Liver (tissue), 9 donors: ENCODE measurements around the gene CACNA1C. TPM values are rescaled to one million over a fixed set of nuclear protein-coding genes. Genes with fewer than 3 reads are reported as not detected.
"Not testable (repeated sequence)": the region's sequence is repeated elsewhere in the genome, so short reads cannot be mapped to it uniquely, and the experiment has no call there.

ENCODE experiments used
- DNase-seq: peaks from one replicate; pipeline ENCODE4 v3.0.0-alpha.2; 2017; ENCODE audit warnings: low spot score
- H3K27ac ChIP-seq, 2 donors: one replicate each; pipeline ENCODE4 v1.7.0; 2013; ENCODE audit warnings: inconsistent platforms in 2 of 2, low read length in 2 of 2, control low read depth in 1 of 2, low read depth in 1 of 2, mild to moderate bottlenecking in 1 of 2
- H3K27me3 ChIP-seq, 4 donors: one replicate each; pipeline versions ENCODE4 v1.6.1 to v1.7.0; 2013; ENCODE audit warnings: low read length in 3 of 4, inconsistent platforms in 1 of 4, mild to moderate bottlenecking in 1 of 4, moderate library complexity in 1 of 4; ENCODE audit not compliant: control insufficient read depth in 4 of 4, insufficient read depth in 4 of 4
- H3K36me3 ChIP-seq, 4 donors: one replicate each; pipeline versions ENCODE4 v1.6.1 to v1.7.0; 2013; ENCODE audit warnings: low read length in 3 of 4, mild to moderate bottlenecking in 3 of 4, low read depth in 1 of 4, moderate library complexity in 1 of 4; ENCODE audit not compliant: control insufficient read depth in 4 of 4, insufficient read depth in 3 of 4
- H3K4me1 ChIP-seq, 4 donors: one replicate each; pipeline versions ENCODE4 v1.6.1 to v1.7.0; 2013; ENCODE audit warnings: low read length in 3 of 4, mild to moderate bottlenecking in 3 of 4, moderate library complexity in 1 of 4; ENCODE audit not compliant: control insufficient read depth in 4 of 4, insufficient read depth in 4 of 4
- H3K4me3 ChIP-seq, 3 donors: one replicate each; pipeline versions ENCODE4 v1.6.1 to v1.7.0; 2013; ENCODE audit warnings: low read length in 3 of 3, control low read depth in 1 of 3, low read depth in 1 of 3, mild to moderate bottlenecking in 1 of 3
- H3K9ac ChIP-seq, 2 donors: one replicate each; pipeline ENCODE4 v1.7.0; 2013; ENCODE audit warnings: low read length in 2 of 2, mild to moderate bottlenecking in 2 of 2, moderate library complexity in 2 of 2, control low read depth in 1 of 2, low read depth in 1 of 2
- H3K9me3 ChIP-seq, 4 donors: one replicate each; pipeline versions ENCODE4 v1.6.1 to v1.7.0; 2013; ENCODE audit warnings: low read length in 3 of 4; ENCODE audit not compliant: control insufficient read depth in 4 of 4
- EGR1 ChIP-seq, 2 donors: IDR thresholded peaks; 2 replicates each; pipeline ENCODE4 v1.6.1; 2016 to 2018; ENCODE audit warnings: antibody characterized with exemption in 2 of 2, low read depth in 2 of 2
- FOXA1 ChIP-seq: IDR thresholded peaks from 2 replicates; pipeline ENCODE4 v1.6.1; 2016; ENCODE audit warnings: antibody characterized with exemption
- FOXA2 ChIP-seq: IDR thresholded peaks from 2 replicates; pipeline ENCODE4 v1.6.1; 2016; ENCODE audit warnings: antibody characterized with exemption
- HNF4A ChIP-seq, 2 donors: conservative IDR thresholded peaks; 2 replicates each; pipeline ENCODE4 v1.6.1; 2016; ENCODE audit warnings: antibody characterized with exemption in 2 of 2, mild to moderate bottlenecking in 2 of 2
- JUND ChIP-seq, 2 donors: IDR thresholded peaks; 2 replicates each; pipeline ENCODE4 v1.6.1; 2016; ENCODE audit warnings: antibody characterized with exemption in 2 of 2
- NR2F2 ChIP-seq: IDR thresholded peaks from 2 replicates; pipeline ENCODE4 v1.6.1; 2016; ENCODE audit warnings: antibody characterized with exemption
- RAD21 ChIP-seq, 2 donors: IDR thresholded peaks; 2 replicates each; pipeline ENCODE4 v1.6.1; 2016; ENCODE audit warnings: antibody characterized with exemption in 2 of 2, mild to moderate bottlenecking in 2 of 2
- SP1 ChIP-seq: IDR thresholded peaks from 2 replicates; pipeline ENCODE4 v1.6.1; 2018; ENCODE audit warnings: antibody characterized with exemption, mild to moderate bottlenecking
- TAF1 ChIP-seq: conservative IDR thresholded peaks from 2 replicates; pipeline ENCODE4 v1.6.1; 2016; ENCODE audit warnings: antibody characterized with exemption, mild to moderate bottlenecking
- YY1 ChIP-seq: IDR thresholded peaks from 2 replicates; pipeline ENCODE4 v1.6.1; 2016; ENCODE audit warnings: antibody characterized with exemption, mild to moderate bottlenecking
- WGBS: extraction: QIAGEN DNeasy Blood & Tissue Kit; methylation state at CpG from one replicate; pipeline ENCODE4 v1.1.7; 2013; 5-methylcytosine and 5-hydroxymethylcytosine counted together
- polyA plus RNA-seq, 2 donors: library from polyadenylated mRNA; stranded (reverse) in 1 of 2; unstranded in 1 of 2; fragments of 200-250 nt in 1 of 2; fragments of >200 nt in 1 of 2; fragmentation: Nextera tagmentation in 1 of 2; extraction: Ambion mirVana in 1 of 2; gene quantifications; one replicate each; pipeline versions ENCODE4 v1.2.1 to v1.2.3, GENCODE V29; 2013 to 2015
- total RNA-seq, 2 donors: library from RNA; depleted of rRNA; stranded (reverse); fragments of >200 nt; gene quantifications; one replicate each; pipeline ENCODE4 v1.2.3, GENCODE V29; 2014
- TF ChIP-seq, protein P1 (sequence below): fragments of 150-350 bp; IDR thresholded peaks from 2 replicates; pipeline ENCODE4 v1.5.1; 2017; ENCODE audit warnings: improper control_type of control experiment, low read depth, low read length; ENCODE audit not compliant: missing input control
- TF ChIP-seq, protein P2 (sequence below): IDR thresholded peaks from 2 replicates; pipeline ENCODE4 v1.6.1; 2016; ENCODE audit warnings: antibody characterized with exemption
- TF ChIP-seq, protein P3 (sequence below): IDR thresholded peaks from 2 replicates; pipeline ENCODE4 v1.6.1; 2016; ENCODE audit warnings: antibody characterized with exemption
- TF ChIP-seq, protein P4 (sequence below): IDR thresholded peaks from 2 replicates; pipeline ENCODE4 v1.6.1; 2016; ENCODE audit warnings: antibody characterized with exemption
- TF ChIP-seq, protein P5 (sequence below): IDR thresholded peaks from 2 replicates; pipeline ENCODE4 v1.6.1; 2016; ENCODE audit warnings: antibody characterized with exemption, mild to moderate bottlenecking
- donor health status: healthy.
- donor health status: healthy.
- donor health status: healthy.
- donor health status: healthy.
- donor health status: healthy.

The CACNA1C gene
- total and polyA plus RNA-seq, 4 donors = 0.23 to 1.9 (median 0.41) TPM

DNA sequence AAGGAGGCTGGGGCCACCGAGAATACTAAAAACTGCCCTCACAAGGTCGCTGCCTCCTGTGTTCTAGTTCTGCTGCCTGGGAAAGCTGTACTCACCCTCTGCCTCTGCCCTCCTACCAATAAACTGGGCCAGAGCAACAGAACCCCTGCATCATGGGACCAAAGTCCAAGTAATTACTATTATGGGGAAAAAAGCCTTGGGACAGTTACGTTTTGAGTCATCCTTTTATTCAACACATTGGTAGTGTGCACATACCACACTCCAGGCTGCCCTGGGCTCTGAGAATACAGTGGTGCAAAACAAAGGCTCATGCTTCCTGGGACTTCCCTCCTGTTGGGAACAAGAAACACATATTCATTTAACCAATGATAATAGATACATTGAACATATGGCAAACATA, 49.0 kb downstream of the CACNA1C start:
- Histone ChIP-seq H3K36me3 (no peaks in the 10 kb centered on the region), H3K9ac (no peak overlapping the region), H3K27ac (no peak overlapping the region), H3K4me3 (no peak overlapping the region), H3K27me3 (no peaks in the 10 kb centered on the region), H3K9me3 (no peaks in the 10 kb centered on the region), H3K4me1 (no peaks in the 10 kb centered on the region)
- WGBS = 42% methylated on average over 3 of the region's 3 CpGs
- no peak for DNase-seq
- TF ChIP-seq, protein P1, sequence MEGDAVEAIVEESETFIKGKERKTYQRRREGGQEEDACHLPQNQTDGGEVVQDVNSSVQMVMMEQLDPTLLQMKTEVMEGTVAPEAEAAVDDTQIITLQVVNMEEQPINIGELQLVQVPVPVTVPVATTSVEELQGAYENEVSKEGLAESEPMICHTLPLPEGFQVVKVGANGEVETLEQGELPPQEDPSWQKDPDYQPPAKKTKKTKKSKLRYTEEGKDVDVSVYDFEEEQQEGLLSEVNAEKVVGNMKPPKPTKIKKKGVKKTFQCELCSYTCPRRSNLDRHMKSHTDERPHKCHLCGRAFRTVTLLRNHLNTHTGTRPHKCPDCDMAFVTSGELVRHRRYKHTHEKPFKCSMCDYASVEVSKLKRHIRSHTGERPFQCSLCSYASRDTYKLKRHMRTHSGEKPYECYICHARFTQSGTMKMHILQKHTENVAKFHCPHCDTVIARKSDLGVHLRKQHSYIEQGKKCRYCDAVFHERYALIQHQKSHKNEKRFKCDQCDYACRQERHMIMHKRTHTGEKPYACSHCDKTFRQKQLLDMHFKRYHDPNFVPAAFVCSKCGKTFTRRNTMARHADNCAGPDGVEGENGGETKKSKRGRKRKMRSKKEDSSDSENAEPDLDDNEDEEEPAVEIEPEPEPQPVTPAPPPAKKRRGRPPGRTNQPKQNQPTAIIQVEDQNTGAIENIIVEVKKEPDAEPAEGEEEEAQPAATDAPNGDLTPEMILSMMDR = no peak
- TF ChIP-seq FOXA1 (no peak), YY1 (no peak), EGR1 (IDR thresholded peaks at IDR 0.05; ENCODE audit: low read depth in 2 of 2) (no peak), HNF4A (conservative IDR thresholded peaks at IDR 0.05) (no peak), SP1 (no peak), RAD21 (IDR thresholded peaks at IDR 0.05) (no peak), JUND (IDR thresholded peaks at IDR 0.05) (no peak), FOXA2 (no peak), TAF1 (no peak), NR2F2 (no peak)
- TF ChIP-seq, protein P2, sequence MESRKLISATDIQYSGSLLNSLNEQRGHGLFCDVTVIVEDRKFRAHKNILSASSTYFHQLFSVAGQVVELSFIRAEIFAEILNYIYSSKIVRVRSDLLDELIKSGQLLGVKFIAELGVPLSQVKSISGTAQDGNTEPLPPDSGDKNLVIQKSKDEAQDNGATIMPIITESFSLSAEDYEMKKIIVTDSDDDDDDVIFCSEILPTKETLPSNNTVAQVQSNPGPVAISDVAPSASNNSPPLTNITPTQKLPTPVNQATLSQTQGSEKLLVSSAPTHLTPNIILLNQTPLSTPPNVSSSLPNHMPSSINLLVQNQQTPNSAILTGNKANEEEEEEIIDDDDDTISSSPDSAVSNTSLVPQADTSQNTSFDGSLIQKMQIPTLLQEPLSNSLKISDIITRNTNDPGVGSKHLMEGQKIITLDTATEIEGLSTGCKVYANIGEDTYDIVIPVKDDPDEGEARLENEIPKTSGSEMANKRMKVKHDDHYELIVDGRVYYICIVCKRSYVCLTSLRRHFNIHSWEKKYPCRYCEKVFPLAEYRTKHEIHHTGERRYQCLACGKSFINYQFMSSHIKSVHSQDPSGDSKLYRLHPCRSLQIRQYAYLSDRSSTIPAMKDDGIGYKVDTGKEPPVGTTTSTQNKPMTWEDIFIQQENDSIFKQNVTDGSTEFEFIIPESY = no peak
- TF ChIP-seq, protein P3, sequence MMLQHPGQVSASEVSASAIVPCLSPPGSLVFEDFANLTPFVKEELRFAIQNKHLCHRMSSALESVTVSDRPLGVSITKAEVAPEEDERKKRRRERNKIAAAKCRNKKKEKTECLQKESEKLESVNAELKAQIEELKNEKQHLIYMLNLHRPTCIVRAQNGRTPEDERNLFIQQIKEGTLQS = no peak
- TF ChIP-seq, protein P4, sequence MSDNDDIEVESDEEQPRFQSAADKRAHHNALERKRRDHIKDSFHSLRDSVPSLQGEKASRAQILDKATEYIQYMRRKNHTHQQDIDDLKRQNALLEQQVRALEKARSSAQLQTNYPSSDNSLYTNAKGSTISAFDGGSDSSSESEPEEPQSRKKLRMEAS = no peak
- TF ChIP-seq, protein P5, sequence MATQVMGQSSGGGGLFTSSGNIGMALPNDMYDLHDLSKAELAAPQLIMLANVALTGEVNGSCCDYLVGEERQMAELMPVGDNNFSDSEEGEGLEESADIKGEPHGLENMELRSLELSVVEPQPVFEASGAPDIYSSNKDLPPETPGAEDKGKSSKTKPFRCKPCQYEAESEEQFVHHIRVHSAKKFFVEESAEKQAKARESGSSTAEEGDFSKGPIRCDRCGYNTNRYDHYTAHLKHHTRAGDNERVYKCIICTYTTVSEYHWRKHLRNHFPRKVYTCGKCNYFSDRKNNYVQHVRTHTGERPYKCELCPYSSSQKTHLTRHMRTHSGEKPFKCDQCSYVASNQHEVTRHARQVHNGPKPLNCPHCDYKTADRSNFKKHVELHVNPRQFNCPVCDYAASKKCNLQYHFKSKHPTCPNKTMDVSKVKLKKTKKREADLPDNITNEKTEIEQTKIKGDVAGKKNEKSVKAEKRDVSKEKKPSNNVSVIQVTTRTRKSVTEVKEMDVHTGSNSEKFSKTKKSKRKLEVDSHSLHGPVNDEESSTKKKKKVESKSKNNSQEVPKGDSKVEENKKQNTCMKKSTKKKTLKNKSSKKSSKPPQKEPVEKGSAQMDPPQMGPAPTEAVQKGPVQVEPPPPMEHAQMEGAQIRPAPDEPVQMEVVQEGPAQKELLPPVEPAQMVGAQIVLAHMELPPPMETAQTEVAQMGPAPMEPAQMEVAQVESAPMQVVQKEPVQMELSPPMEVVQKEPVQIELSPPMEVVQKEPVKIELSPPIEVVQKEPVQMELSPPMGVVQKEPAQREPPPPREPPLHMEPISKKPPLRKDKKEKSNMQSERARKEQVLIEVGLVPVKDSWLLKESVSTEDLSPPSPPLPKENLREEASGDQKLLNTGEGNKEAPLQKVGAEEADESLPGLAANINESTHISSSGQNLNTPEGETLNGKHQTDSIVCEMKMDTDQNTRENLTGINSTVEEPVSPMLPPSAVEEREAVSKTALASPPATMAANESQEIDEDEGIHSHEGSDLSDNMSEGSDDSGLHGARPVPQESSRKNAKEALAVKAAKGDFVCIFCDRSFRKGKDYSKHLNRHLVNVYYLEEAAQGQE = no peak

DNA sequence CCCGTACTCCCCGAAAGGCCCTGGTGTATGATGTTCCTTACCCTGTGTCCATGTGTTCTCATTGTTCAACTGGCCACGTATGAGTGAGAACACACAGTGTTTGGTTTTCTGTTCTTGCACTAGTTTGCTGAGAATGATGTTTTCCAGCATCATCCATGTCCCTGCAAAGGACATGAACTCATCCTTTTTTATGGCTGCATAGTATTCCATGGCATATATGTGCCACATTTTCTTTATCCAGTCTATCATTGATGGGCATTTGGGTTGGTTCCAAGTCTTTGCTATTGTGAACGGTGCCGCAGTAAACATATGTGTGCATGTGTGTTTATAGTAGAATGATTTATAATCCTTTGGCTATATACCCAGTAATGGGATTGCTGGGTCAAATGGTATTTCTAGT, 49.9 kb downstream of the CACNA1C start:
- H3K9ac ChIP-seq, H3K27ac ChIP-seq: not testable (repeated sequence)
- WGBS = 83% methylated on average over 5 of the region's 5 CpGs

DNA sequence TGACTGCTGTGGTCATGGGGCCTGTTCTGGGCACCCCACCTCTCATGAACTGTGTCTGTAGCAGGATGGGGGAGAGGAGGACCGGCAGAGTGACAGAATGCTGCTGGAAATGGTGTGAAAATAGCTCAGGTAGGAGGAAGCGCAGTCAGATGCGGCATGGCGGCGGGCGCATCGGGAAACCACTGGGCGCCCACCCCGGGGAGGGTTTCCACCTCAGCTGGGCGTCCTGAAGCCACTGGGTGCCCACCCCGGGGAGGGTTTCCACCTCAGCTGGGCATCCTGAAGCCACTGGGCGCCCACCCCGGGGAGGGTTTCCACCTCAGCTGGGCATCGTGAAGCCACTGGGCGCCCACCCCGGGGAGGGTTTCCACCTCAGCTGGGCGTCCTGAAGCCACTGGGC, 52.6 kb downstream of the CACNA1C start:
- H3K27me3 ChIP-seq, H3K27ac ChIP-seq, DNase-seq, H3K4me1 ChIP-seq, H3K9me3 ChIP-seq, H3K36me3 ChIP-seq, H3K4me3 ChIP-seq, H3K9ac ChIP-seq: not testable (repeated sequence)
- WGBS = 92% methylated on average over 17 of the region's 17 CpGs

More for the DNA sequence above, 49.9 kb downstream of the CACNA1C start:
- not testable (repeated sequence) for H3K27me3 ChIP-seq, H3K36me3 ChIP-seq, H3K4me3 ChIP-seq, H3K4me1 ChIP-seq, H3K9me3 ChIP-seq, DNase-seq
